Spleen (tissue), 11 donors: Measurements from ENCODE around the gene SLC39A5. TPM values are rescaled to one million over a fixed set of nuclear protein-coding genes. Genes with fewer than 3 reads are reported as not detected.

Experiments
- DNase-seq: peaks from one replicate; pipeline ENCODE4 v3.0.0-alpha.2; 2020
- H3K27ac ChIP-seq, 8 donors: fragments of 200-600 bp; sonication (generic) in 7 of 8; 1 replicate in 4 of 8; 2 replicates in 4 of 8; pipeline versions ENCODE4 v1.5.0 to v1.8.0; 2016 to 2021; ENCODE audit warnings: inconsistent platforms in 4 of 8, mild to moderate bottlenecking in 4 of 8, moderate library complexity in 1 of 8
- H3K27me3 ChIP-seq, 7 donors: fragments of 200-600 bp; sonication (generic) in 6 of 7; replicated peaks in 1 of 7; 1 replicate in 4 of 7; 2 replicates in 3 of 7; pipeline versions ENCODE4 v1.5.0 to v1.8.0; 2016 to 2021; ENCODE audit warnings: inconsistent platforms in 3 of 7, mild to moderate bottlenecking in 1 of 7
- H3K36me3 ChIP-seq, 6 donors: fragments of 200-600 bp; sonication (generic) in 5 of 6; 1 replicate in 4 of 6; 2 replicates in 2 of 6; pipeline versions ENCODE4 v1.5.0 to v1.8.0; 2016 to 2021; ENCODE audit warnings: inconsistent platforms in 2 of 6
- H3K4me1 ChIP-seq, 6 donors: fragments of 200-600 bp; sonication (generic) in 5 of 6; 1 replicate in 3 of 6; 2 replicates in 3 of 6; pipeline versions ENCODE4 v1.5.0 to v1.8.0; 2016 to 2021; ENCODE audit warnings: inconsistent platforms in 3 of 6
- H3K4me3 ChIP-seq, 8 donors: fragments of 200-600 bp; sonication (generic) in 7 of 8; 1 replicate in 4 of 8; 2 replicates in 4 of 8; pipeline versions ENCODE4 v1.5.0 to v1.8.0; 2016 to 2021; ENCODE audit warnings: inconsistent platforms in 4 of 8, mild to moderate bottlenecking in 4 of 8, moderate library complexity in 2 of 8
- H3K9me3 ChIP-seq, 8 donors: fragments of 200-600 bp; sonication (generic) in 7 of 8; 1 replicate in 4 of 8; 2 replicates in 4 of 8; pipeline versions ENCODE4 v1.5.0 to v1.8.0; 2016 to 2021; ENCODE audit warnings: inconsistent platforms in 4 of 8
- POLR2A ChIP-seq, 3 donors: fragments of 450-650 bp; IDR thresholded peaks; one replicate each; pipeline ENCODE4 v1.5.1; 2017; ENCODE audit warnings: antibody characterized with exemption in 3 of 3, mild to moderate bottlenecking in 1 of 3
- POLR2AphosphoS5 ChIP-seq, 3 donors: sonication (generic); formaldehyde crosslinking; IDR thresholded peaks; one replicate each; pipeline ENCODE4 v1.5.1; 2017; ENCODE audit warnings: antibody characterized with exemption in 3 of 3
- whole genome bisulfite sequencing, 5 donors: extraction: QIAGEN DNeasy Blood & Tissue Kit in 3 of 5; methylation state at CpG; one replicate each; pipeline versions ENCODE4 v1.1.5 to v1.1.7; 2013 to 2018; 5-methylcytosine and 5-hydroxymethylcytosine counted together
- intact Hi-C: fragments of 100-400 bp; cut with DNase I; formaldehyde crosslinking; loops from one replicate; pipeline ENCODE4 v1.15.0; 2023; ENCODE audit warnings: low total_unique reads
- polyA plus RNA-seq, 3 donors: library from polyadenylated mRNA; stranded (reverse); fragments of 200-250 nt; gene quantifications; one replicate each; pipeline ENCODE4 v1.2.1, GENCODE V29; 2013
- total RNA-seq, 7 donors: library from RNA; depleted of rRNA in 3 of 7; stranded (reverse); fragments of >200 nt in 3 of 7; fragmentation: NEBNext Ultra II Directional in 4 of 7; extraction: Animal tissue kit (Norgen Biotek cat#: 25700) in 4 of 7; gene quantifications; one replicate each; pipeline versions ENCODE4 v1.1.0 to v1.2.1, GENCODE V29; 2016 to 2021
- TF ChIP-seq, protein P1 (sequence below), 11 experiments: fragments of 200-600 bp in 7 of 11; fragments of 450-650 bp in 4 of 11; sonication (generic) in 4 of 11; IDR thresholded peaks in 8 of 11; conservative IDR thresholded peaks in 3 of 11; 1 replicate in 7 of 11; 2 replicates in 4 of 11; pipeline versions ENCODE4 v1.4.0 to v1.8.0; 2016 to 2021; ENCODE audit warnings: antibody characterized with exemption in 11 of 11, inconsistent platforms in 4 of 11, mild to moderate bottlenecking in 1 of 11
- donor health status: healthy with polysubstance abuse.
- donor health status: DM: no; HTN: no; CAD: no; lungs with moderate emphysema.
- donor health status: DM: no; HTN: no; CAD: no.
- donor health status: Bipolar disorder and iron deficiency.
- donor health status: healthy.
- donor health status: DM: no; HTN: no; CAD: no.
- donor health status: DM: yes; HTN: yes; CAD: no.

The SLC39A5 gene
- total and polyA plus RNA-seq, 10 donors = 0.18 to 1.3 (median 0.53) TPM; not detected in 4

DNA sequence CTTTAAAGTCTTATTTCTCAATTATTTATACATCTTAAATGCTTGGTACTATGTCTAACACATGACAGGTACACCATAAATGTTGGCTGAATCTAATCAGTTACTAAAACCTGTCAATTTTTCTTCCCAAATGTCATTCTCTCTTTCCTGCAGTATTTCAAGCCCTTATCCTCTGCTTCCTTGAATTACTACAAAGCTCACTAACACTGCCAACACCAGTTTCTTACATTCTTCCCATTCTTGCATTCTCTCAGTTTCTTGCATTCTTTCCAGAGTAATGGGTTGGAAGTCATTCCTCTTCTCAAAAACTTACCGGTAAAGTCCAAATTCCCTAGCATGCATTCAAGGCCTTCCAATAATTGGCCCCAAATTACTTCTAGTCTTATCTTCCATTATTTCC, 31.0 kb upstream of the SLC39A5 start:
- no peak for DNase-seq
- Histone ChIP-seq H3K4me1 (peaks cover 0 to 15% (median 6%) of the 10 kb centered on the region in 6 donors), H3K9me3 (no peaks in the 10 kb centered on the region), H3K36me3 (peaks cover 0 to under 1% (median 0%) of the 10 kb centered on the region in 6 donors), H3K27ac (no peak overlapping the region), H3K27me3 (no peaks in the 10 kb centered on the region), H3K4me3 (no peak overlapping the region)
- intact Hi-C loops = loop anchor here (10.0 kb wide), 1 partner anchor 56 kb away; the partner anchor contains the start of gene ANKRD52
- no peak for TF ChIP-seq POLR2A (IDR thresholded peaks at IDR 0.05)
- TF ChIP-seq POLR2AphosphoS5 (IDR thresholded peaks at IDR 0.05) = no peak
- TF ChIP-seq, protein P1, sequence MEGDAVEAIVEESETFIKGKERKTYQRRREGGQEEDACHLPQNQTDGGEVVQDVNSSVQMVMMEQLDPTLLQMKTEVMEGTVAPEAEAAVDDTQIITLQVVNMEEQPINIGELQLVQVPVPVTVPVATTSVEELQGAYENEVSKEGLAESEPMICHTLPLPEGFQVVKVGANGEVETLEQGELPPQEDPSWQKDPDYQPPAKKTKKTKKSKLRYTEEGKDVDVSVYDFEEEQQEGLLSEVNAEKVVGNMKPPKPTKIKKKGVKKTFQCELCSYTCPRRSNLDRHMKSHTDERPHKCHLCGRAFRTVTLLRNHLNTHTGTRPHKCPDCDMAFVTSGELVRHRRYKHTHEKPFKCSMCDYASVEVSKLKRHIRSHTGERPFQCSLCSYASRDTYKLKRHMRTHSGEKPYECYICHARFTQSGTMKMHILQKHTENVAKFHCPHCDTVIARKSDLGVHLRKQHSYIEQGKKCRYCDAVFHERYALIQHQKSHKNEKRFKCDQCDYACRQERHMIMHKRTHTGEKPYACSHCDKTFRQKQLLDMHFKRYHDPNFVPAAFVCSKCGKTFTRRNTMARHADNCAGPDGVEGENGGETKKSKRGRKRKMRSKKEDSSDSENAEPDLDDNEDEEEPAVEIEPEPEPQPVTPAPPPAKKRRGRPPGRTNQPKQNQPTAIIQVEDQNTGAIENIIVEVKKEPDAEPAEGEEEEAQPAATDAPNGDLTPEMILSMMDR (IDR thresholded peaks at IDR 0.05 in 8 of 11, conservative IDR thresholded peaks at IDR 0.05 in 3 of 11) = no peak
- 74 to 86% (median 81%) methylated on average over 1 of the region's 1 CpG for WGBS, 5 donors

DNA sequence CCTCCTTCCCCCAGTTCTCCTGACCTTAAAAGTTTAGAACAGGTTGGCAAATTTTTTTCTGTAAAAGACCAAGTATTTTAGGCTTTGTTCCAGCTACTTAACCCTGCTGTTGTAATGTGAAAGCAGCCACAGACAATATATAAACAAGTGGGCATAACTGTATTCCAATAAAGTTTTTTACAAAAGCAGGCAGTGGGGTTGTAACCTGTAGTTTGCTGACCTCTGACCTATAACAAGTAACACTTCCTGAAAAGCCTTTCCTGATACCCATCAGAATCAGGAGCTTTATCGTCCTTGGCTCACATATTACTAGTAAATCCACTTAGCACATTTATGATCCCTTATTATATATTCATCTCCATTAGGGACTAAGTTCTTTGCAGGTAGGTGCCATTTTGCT, 27.5 kb upstream of the SLC39A5 start:
- DNase-seq = no peak
- no peaks in the 10 kb centered on the region for H3K9me3 ChIP-seq
- peaks cover 3 to 31% (median 9%) of the 10 kb centered on the region in 6 donors for H3K4me1 ChIP-seq
- TF ChIP-seq POLR2AphosphoS5 (IDR thresholded peaks at IDR 0.05) (no peak), POLR2A (IDR thresholded peaks at IDR 0.05) (no peak)
- TF ChIP-seq, protein P1 (IDR thresholded peaks at IDR 0.05 in 8 of 11, conservative IDR thresholded peaks at IDR 0.05 in 3 of 11) = no peak
- H3K4me3 ChIP-seq = no peak overlapping the region
- intact Hi-C loops = no loop called here
- peaks cover 0 to 36% (median 28%) of the 10 kb centered on the region in 6 donors for H3K36me3 ChIP-seq
- 52 to 71% (median 67%) methylated on average over 1 of the region's 1 CpG for WGBS, 5 donors
- H3K27ac ChIP-seq = peak overlapping the region in 2 of 8 donors; percentile 33 to 45
- no peaks in the 10 kb centered on the region for H3K27me3 ChIP-seq

DNA sequence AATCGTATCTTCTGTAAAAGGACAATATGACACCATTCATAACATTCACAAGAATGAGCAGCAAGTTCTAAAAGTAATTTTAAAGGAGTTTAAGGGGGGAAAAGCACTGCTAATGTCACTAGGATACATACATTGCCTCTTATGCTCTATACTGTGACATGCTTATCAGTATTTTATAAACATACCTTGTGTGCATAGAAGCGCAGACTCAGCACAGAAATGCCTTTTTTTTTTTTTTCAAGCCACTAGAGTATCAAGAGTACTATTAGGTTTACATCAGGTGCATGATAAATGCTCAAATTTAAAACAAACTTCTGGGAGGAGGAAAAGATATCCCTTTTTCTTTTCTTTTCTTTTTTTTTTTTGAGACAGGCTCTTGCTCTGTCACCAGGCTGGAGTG, 27.0 kb upstream of the SLC39A5 start:
- H3K9me3 ChIP-seq = no peaks in the 10 kb centered on the region
- no peak for DNase-seq
- peaks cover 3 to 34% (median 9%) of the 10 kb centered on the region in 6 donors for H3K4me1 ChIP-seq
- TF ChIP-seq POLR2A (IDR thresholded peaks at IDR 0.05) (no peak), POLR2AphosphoS5 (IDR thresholded peaks at IDR 0.05) (no peak)
- TF ChIP-seq, protein P1 (IDR thresholded peaks at IDR 0.05 in 8 of 11, conservative IDR thresholded peaks at IDR 0.05 in 3 of 11) = no peak
- peaks cover 0 to 41% (median 33%) of the 10 kb centered on the region in 6 donors for H3K36me3 ChIP-seq
- H3K27ac ChIP-seq = peak overlapping the region in 1 of 8 donors; percentile 45
- 79 to 89% (median 83%) methylated on average over 2 of the region's 2 CpGs for WGBS, 5 donors
- intact Hi-C loops = no loop called here
- H3K4me3 ChIP-seq = no peak overlapping the region
- no peaks in the 10 kb centered on the region for H3K27me3 ChIP-seq

DNA sequence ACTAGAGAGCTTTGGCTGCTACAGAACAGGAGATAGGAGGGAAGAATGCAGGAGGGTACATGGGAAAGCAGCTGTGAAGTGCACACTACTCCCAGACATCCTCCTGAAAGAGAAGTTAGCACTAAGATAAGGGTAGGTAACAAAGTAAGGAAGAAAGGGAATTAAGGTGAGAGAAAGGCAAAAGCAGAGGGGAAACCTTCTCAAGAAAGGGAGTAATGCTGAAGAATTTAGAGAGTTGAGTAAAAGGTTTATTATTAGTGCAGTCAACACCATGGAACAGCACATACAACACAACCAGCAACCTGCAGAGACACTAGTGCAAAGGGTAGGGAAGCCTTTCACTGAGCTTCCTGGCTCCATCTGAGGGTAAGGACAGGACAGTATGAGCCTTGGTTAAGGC, 25.6 kb upstream of the SLC39A5 start:
- Histone ChIP-seq H3K4me1 (peaks cover 3 to 36% (median 9%) of the 10 kb centered on the region in 6 donors), H3K36me3 (peaks cover 0 to 55% (median 45%) of the 10 kb centered on the region in 6 donors), H3K27ac (peak overlapping the region in 1 of 8 donors; percentile 48), H3K27me3 (no peaks in the 10 kb centered on the region), H3K4me3 (no peak overlapping the region), H3K9me3 (no peaks in the 10 kb centered on the region)
- intact Hi-C loops = no loop called here
- TF ChIP-seq POLR2A (IDR thresholded peaks at IDR 0.05) = no peak
- TF ChIP-seq, protein P1 (IDR thresholded peaks at IDR 0.05 in 8 of 11, conservative IDR thresholded peaks at IDR 0.05 in 3 of 11) = no peak
- TF ChIP-seq POLR2AphosphoS5 (IDR thresholded peaks at IDR 0.05) = no peak
- no peak for DNase-seq
